Lower leg skin (tissue), 3 donors: ENCODE data around the gene STX8.

ENCODE experiments used
- CTCF ChIP-seq, 3 donors: fragments of 450-650 bp; IDR thresholded peaks; one replicate each; pipeline ENCODE4 v1.5.1; 2016; ENCODE audit warnings: antibody characterized with exemption in 3 of 3, mild to moderate bottlenecking in 3 of 3, moderate library complexity in 2 of 3
- POLR2A ChIP-seq, 2 donors: fragments of 450-650 bp; IDR thresholded peaks; one replicate each; pipeline ENCODE4 v1.6.1; 2016 to 2017; ENCODE audit warnings: antibody characterized with exemption in 2 of 2, mild to moderate bottlenecking in 1 of 2, moderate library complexity in 1 of 2

GRCh38 chr17:9234389-9234945, 341.2 kb downstream of the STX8 start:
- TF ChIP-seq CTCF (IDR thresholded peaks at IDR 0.05) (no peak), POLR2A (IDR thresholded peaks at IDR 0.05) (no peak)
